Measurements from ENCODE around the gene PHKA2. TPM values are rescaled to one million over a fixed set of nuclear protein-coding genes. Genes with fewer than 3 reads are reported as not detected.

The PHKA2 gene
- total RNA-seq, 6 donors from 2014 or later, result 19.2 to 74.4 (median 25.9) TPM

- Histone ChIP-seq H3K4me3 (no peak overlapping the region), H3K36me3 (no peaks in the 10 kb centered on the region), H3K27ac (peak overlapping the region in 3 of 4 donors; percentile 87 to 90 (median 90)), H3K4me1 (peaks cover 13 to 47% (median 30%) of the 10 kb centered on the region in 4 donors), H3K9me3 (no peaks in the 10 kb centered on the region), H3K27me3 (no peaks in the 10 kb centered on the region)
- ATAC-seq (ENCODE audit: low FRiP score in 2 of 2) (no peak), DNase-seq (no peak)
- WGBS, 2 donors, result 66 to 94% methylated on average over 3 to 4 of the region's 4 CpGs
- TF ChIP-seq POLR2A (IDR thresholded peaks at IDR 0.05) (no peak), EP300 (IDR thresholded peaks at IDR 0.05) (no peak), POLR2AphosphoS5 (IDR thresholded peaks at IDR 0.05) (no peak), CTCF (IDR thresholded peaks at IDR 0.05) (no peak)
Observed at GRCh38 chrX:18888281-18888680, 95.6 kb downstream of the PHKA2 start.

- DNase-seq (no peak), ATAC-seq (ENCODE audit: low FRiP score in 2 of 2) (no peak)
- Histone ChIP-seq H3K4me3 (no peak overlapping the region), H3K4me1 (peaks cover 13 to 47% (median 30%) of the 10 kb centered on the region in 4 donors), H3K27ac (peak overlapping the region; percentile 81 to 90 (median 88)), H3K9me3 (no peaks in the 10 kb centered on the region), H3K36me3 (no peaks in the 10 kb centered on the region), H3K27me3 (no peaks in the 10 kb centered on the region)
- WGBS, 2 donors, result 23 to 30% methylated on average over 4 to 6 of the region's 6 CpGs
- TF ChIP-seq POLR2A (IDR thresholded peaks at IDR 0.05) (peak in 1 of 4 donors; percentile 14), CTCF (IDR thresholded peaks at IDR 0.05) (no peak)
Observed at GRCh38 chrX:18887825-18888212, 96.1 kb downstream of the PHKA2 start.

DNA sequence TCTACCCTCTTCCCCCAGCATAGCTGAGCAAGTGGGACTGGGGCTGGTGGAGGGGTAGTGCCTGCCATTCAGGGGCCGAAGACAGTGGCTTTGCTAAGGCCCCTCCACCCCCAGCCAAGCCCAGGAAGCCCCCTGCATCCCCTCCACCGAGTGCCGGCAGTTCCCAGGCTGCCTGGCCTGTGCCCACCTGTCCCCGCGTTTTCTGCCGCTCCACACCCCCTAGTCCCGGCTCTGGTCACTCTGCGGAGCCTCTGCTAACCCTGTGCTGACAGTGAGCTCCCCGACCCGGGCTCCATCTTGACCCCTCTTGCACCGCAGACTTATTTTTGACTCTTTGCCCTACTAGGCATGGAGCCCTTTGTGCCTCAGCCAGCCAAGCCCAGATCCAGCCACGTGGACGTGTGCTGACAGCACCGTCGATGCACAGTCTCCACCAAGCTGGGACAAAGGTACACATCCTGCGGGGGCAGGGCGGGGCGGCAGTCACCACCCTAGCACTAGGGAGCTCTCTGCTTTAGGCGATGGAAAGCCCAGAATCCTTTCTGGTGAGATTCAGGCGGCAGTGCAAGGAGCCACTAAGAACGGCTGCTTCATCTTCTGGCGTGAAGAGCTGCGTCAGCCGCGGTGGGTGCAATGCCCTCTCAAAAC, 96.6 kb downstream of the PHKA2 start:
- DNase-seq, result peak; percentile 40 to 73
- Histone ChIP-seq H3K9me3 (no peaks in the 10 kb centered on the region), H3K4me1 (peaks cover 13 to 47% (median 30%) of the 10 kb centered on the region in 4 donors), H3K36me3 (no peaks in the 10 kb centered on the region), H3K27me3 (no peaks in the 10 kb centered on the region), H3K27ac (peak overlapping the region; percentile 81 to 90 (median 88)), H3K4me3 (peak overlapping the region in 3 of 4 donors; percentile 25 to 46 (median 42))
- ATAC-seq (ENCODE audit: low FRiP score in 2 of 2), result peak; percentile 2 to 15
- 53% methylated on average over 25 of the region's 25 CpGs; no CpG with 5 or more reads in 1 of the 2 donors for WGBS, 2 donors
- TF ChIP-seq CTCF (IDR thresholded peaks at IDR 0.05), result no peak

GRCh38 chrX:18886344-18887161, 97.4 kb downstream of the PHKA2 start:
- ATAC-seq (ENCODE audit: low FRiP score in 2 of 2) (peak; percentile 84 to 90), DNase-seq (peak in 1 of 2 donors; percentile 87)
- Histone ChIP-seq H3K9me3 (no peaks in the 10 kb centered on the region), H3K27ac (peak overlapping the region; percentile 81 to 90 (median 88)), H3K4me3 (peak overlapping the region in 3 of 4 donors; percentile 25 to 46 (median 42)), H3K36me3 (no peaks in the 10 kb centered on the region), H3K4me1 (peaks cover 13 to 47% (median 30%) of the 10 kb centered on the region in 4 donors), H3K27me3 (no peaks in the 10 kb centered on the region)
- TF ChIP-seq POLR2A (IDR thresholded peaks at IDR 0.05) (peak in 3 of 4 donors; percentile 9 to 55 (median 35)), EP300 (IDR thresholded peaks at IDR 0.05) (no peak), POLR2AphosphoS5 (IDR thresholded peaks at IDR 0.05) (peak; percentile 36 to 58), CTCF (IDR thresholded peaks at IDR 0.05) (peak; percentile 41 to 79 (median 72))
- WGBS, 2 donors, result 0 to 27% methylated on average over 10 to 26 of the region's 26 CpGs
